HEK293 (cell line): ENCODE measurements around the gene CSNK2A2.
A peak's percentile ranks its signal among the peaks of the same experiment; 100 is the strongest.

Source experiments
- CTCF ChIA-PET: fragments of 350-600 bp; formaldehyde crosslinking; extraction: SDS; loops from one replicate; lab custom pipeline; 2021; ENCODE audit warnings: antibody characterized with exemption; lab: Yijun Ruan, JAX
- POLR2A ChIA-PET: fragments of 300-600 bp; formaldehyde crosslinking; extraction: SDS; loops from one replicate; lab custom pipeline; 2020; ENCODE audit warnings: antibody characterized with exemption, inconsistent platforms; lab: Yijun Ruan, JAX
- H3K27ac ChIP-seq: fragments of 200-500 bp; sonication (Bioruptor generic); 2 replicates; pipeline ENCODE4 v1.5.1; 2014; ENCODE audit warnings: low read depth, low read length, control low read depth, inconsistent platforms; ENCODE audit errors: extremely low read depth
- H3K36me3 ChIP-seq, 2 experiments: fragments of 200-500 bp in 1 of 2; sonication (Bioruptor generic) in 1 of 2; 1 replicate in 1 of 2; 2 replicates in 1 of 2; pipeline ENCODE4 v1.5.1; 2014 to 2017; ENCODE audit warnings: inconsistent platforms in 2 of 2, low read length in 2 of 2; ENCODE audit not compliant: control insufficient read depth in 2 of 2, insufficient read depth in 1 of 2
- H3K4me1 ChIP-seq: fragments of 200-500 bp; sonication (Bioruptor generic); 2 replicates; pipeline ENCODE4 v1.5.1; 2014; ENCODE audit warnings: mild to moderate bottlenecking, low read length, inconsistent platforms; ENCODE audit not compliant: control insufficient read depth, insufficient read depth
- H3K4me3 ChIP-seq: 2 replicates; pipeline ENCODE4 v1.5.1; 2011; ENCODE audit warnings: low read depth, mild to moderate bottlenecking, control low read depth, low read length, moderate library complexity
- H3K9me3 ChIP-seq: fragments of 200-500 bp; sonication (Bioruptor generic); 2 replicates; pipeline ENCODE4 v1.5.1; 2014; ENCODE audit warnings: low read depth, low read length, inconsistent platforms; ENCODE audit not compliant: control insufficient read depth, insufficient read depth
- BCL11A ChIP-seq: fragments of 450-650 bp; formaldehyde crosslinking; IDR thresholded peaks from 2 replicates; pipeline ENCODE4 v1.5.1; 2016; ENCODE audit warnings: low read depth, missing biosample characterization, missing genetic modification characterization
- BCL11B ChIP-seq: fragments of 450-650 bp; formaldehyde crosslinking; IDR thresholded peaks from 2 replicates; pipeline ENCODE4 v1.5.1; 2016; ENCODE audit warnings: low read depth, missing biosample characterization, missing genetic modification characterization
- MZF1 ChIP-seq: fragments of 450-650 bp; formaldehyde crosslinking; IDR thresholded peaks from 2 replicates; pipeline ENCODE4 v1.5.1; 2017; ENCODE audit warnings: missing biosample characterization, missing genetic modification characterization, borderline replicate concordance
- PRDM1 ChIP-seq: fragments of 450-650 bp; formaldehyde crosslinking; IDR thresholded peaks from 2 replicates; pipeline ENCODE4; 2016; ENCODE audit warnings: missing biosample characterization, missing genetic modification characterization
- SCRT1 ChIP-seq: fragments of 450-650 bp; formaldehyde crosslinking; IDR thresholded peaks from 2 replicates; pipeline ENCODE4 v1.5.1; 2016; ENCODE audit warnings: missing biosample characterization, missing genetic modification characterization, borderline replicate concordance
- ZNF155 ChIP-seq: fragments of 450-650 bp; formaldehyde crosslinking; IDR thresholded peaks from 2 replicates; pipeline ENCODE4 v1.5.1; 2016; ENCODE audit warnings: missing biosample characterization, missing genetic modification characterization
- ZNF24 ChIP-seq: fragments of 450-650 bp; formaldehyde crosslinking; IDR thresholded peaks from 2 replicates; pipeline ENCODE4 v1.5.1; 2016; ENCODE audit warnings: missing biosample characterization, missing genetic modification characterization
- ZNF274 ChIP-seq, 2 experiments: fragments of 200-500 bp in 1 of 2; fragments of 450-650 bp in 1 of 2; sonication (Bioruptor generic) in 1 of 2; formaldehyde crosslinking in 1 of 2; IDR thresholded peaks; 2 replicates each; pipeline versions ENCODE4 v1.5.1 to v1.6.1; 2014 to 2016; ENCODE audit warnings: borderline replicate concordance in 1 of 2, inconsistent platforms in 1 of 2, low read length in 1 of 2, missing biosample characterization in 1 of 2, missing genetic modification characterization in 1 of 2
- ZNF362 ChIP-seq: fragments of 450-650 bp; formaldehyde crosslinking; IDR thresholded peaks from 2 replicates; pipeline ENCODE4 v1.5.1; 2016; ENCODE audit warnings: missing biosample characterization, missing genetic modification characterization
- ZNF416 ChIP-seq: fragments of 450-650 bp; formaldehyde crosslinking; IDR thresholded peaks from 2 replicates; pipeline ENCODE4 v1.5.1; 2016; ENCODE audit warnings: missing biosample characterization, missing genetic modification characterization
- ZNF449 ChIP-seq: fragments of 450-650 bp; formaldehyde crosslinking; IDR thresholded peaks from 2 replicates; pipeline ENCODE4 v1.5.1; 2017; ENCODE audit warnings: missing biosample characterization, mild to moderate bottlenecking, missing genetic modification characterization, moderate library complexity
- ZNF555 ChIP-seq: fragments of 450-650 bp; formaldehyde crosslinking; conservative IDR thresholded peaks from 2 replicates; pipeline ENCODE4 v1.5.1; 2017; ENCODE audit warnings: missing biosample characterization, mild to moderate bottlenecking, missing genetic modification characterization, inconsistent platforms
- ZNF561 ChIP-seq: fragments of 450-650 bp; IDR thresholded peaks from 2 replicates; pipeline ENCODE4 v1.5.1; 2018; ENCODE audit warnings: missing biosample characterization, missing genetic modification characterization, borderline replicate concordance
- ZNF610 ChIP-seq: fragments of 450-650 bp; formaldehyde crosslinking; IDR thresholded peaks from 2 replicates; pipeline ENCODE4 v1.5.1; 2016; ENCODE audit warnings: missing biosample characterization, missing genetic modification characterization, borderline replicate concordance
- ZNF626 ChIP-seq: fragments of 450-650 bp; sonication (Bioruptor Pico); formaldehyde crosslinking; IDR thresholded peaks from 2 replicates; pipeline ENCODE4 v1.5.1; 2018; ENCODE audit warnings: missing biosample characterization, missing genetic modification characterization, inconsistent platforms
- ZNF645 ChIP-seq: fragments of 450-650 bp; formaldehyde crosslinking; IDR thresholded peaks from 2 replicates; pipeline ENCODE4; 2016; ENCODE audit warnings: missing biosample characterization, missing genetic modification characterization
- ZNF664 ChIP-seq: fragments of 450-650 bp; formaldehyde crosslinking; IDR thresholded peaks from 2 replicates; pipeline ENCODE4 v1.5.1; 2016; ENCODE audit warnings: missing biosample characterization, missing genetic modification characterization
- ZNF776 ChIP-seq: fragments of 450-650 bp; formaldehyde crosslinking; IDR thresholded peaks from 2 replicates; pipeline ENCODE4 v1.5.0; 2017; ENCODE audit warnings: missing biosample characterization, missing genetic modification characterization, borderline replicate concordance
- ZNF785 ChIP-seq: fragments of 450-650 bp; formaldehyde crosslinking; IDR thresholded peaks from 2 replicates; pipeline ENCODE4 v1.5.1; 2016; ENCODE audit warnings: missing biosample characterization, missing genetic modification characterization
- ZSCAN18 ChIP-seq: fragments of 450-650 bp; formaldehyde crosslinking; IDR thresholded peaks from 2 replicates; pipeline ENCODE4 v1.5.1; 2016; ENCODE audit warnings: missing biosample characterization, missing genetic modification characterization
- ZXDB ChIP-seq: fragments of 450-650 bp; formaldehyde crosslinking; IDR thresholded peaks from 2 replicates; pipeline ENCODE4 v1.5.1; 2016; ENCODE audit warnings: missing biosample characterization, missing genetic modification characterization

The CSNK2A2 gene

GRCh38 chr16:58236231-58236690 is 38.4 kb upstream of the CSNK2A2 start (continued):
- TF ChIP-seq ZNF416 (tag by site-specific recombination) (no peak), ZNF785 (no peak), ZNF555 (tag by site-specific recombination) (no peak), ZNF610 (tag by site-specific recombination) (no peak), ZSCAN18 (no peak), BCL11A (no peak), ZNF155 (no peak), ZNF776 (no peak), ZNF645 (tag by site-specific recombination) (no peak), ZXDB (tag by site-specific recombination) (peak; percentile 77), ZNF561 (tag by site-specific recombination) (no peak), ZNF274 (IDR thresholded peaks at IDR 0.05; ENCODE audit: low read length) (no peak), ZNF274 (tag by site-specific recombination; IDR thresholded peaks at IDR 0.05; ENCODE audit: borderline replicate concordance) (no peak), ZNF626 (tag by site-specific recombination) (no peak), ZNF24 (tag by site-specific recombination) (no peak), BCL11B (tag by site-specific recombination) (no peak), MZF1 (tag by site-specific recombination) (no peak), ZNF449 (tag by site-specific recombination) (no peak)

GRCh38 chr16:58235663-58236062 is 37.8 kb upstream of the CSNK2A2 start:
- POLR2A ChIA-PET = no interaction called here

More at GRCh38 chr16:58235663-58236062, 37.8 kb upstream of the CSNK2A2 start:
- no peaks in the 10 kb centered on the region for H3K9me3 ChIP-seq
- no peak overlapping the region; the same call in 1 of the 2 replicates for H3K27ac ChIP-seq
- H3K36me3 ChIP-seq = no peaks in the 10 kb centered on the region
- H3K4me3 ChIP-seq = no peak overlapping the region
- no peaks in the 10 kb centered on the region for H3K4me1 ChIP-seq
- CTCF ChIA-PET = no interaction called here
- TF ChIP-seq ZNF664 (tag by site-specific recombination) (peak; percentile 54; the same call in 1 of the 2 replicates), SCRT1 (0 out of 2 replicates have a peak, but pooled peaks have one; percentile 39), ZNF362 (no peak), PRDM1 (no peak)
